ENCODE data around the gene KRT6A. TPM values are rescaled to one million over a fixed set of nuclear protein-coding genes. Genes with fewer than 3 reads are reported as not detected.

Gene KRT6A
- total and polyA plus RNA-seq, 2 donors (not counting 1 experiment from before 2014, with no cell fraction given), result not detected

GRCh38 chr12:52534482-52534881 lies 41.4 kb upstream of the KRT6A start:
- no peaks in the 10 kb centered on the region for H4K20me1 ChIP-seq (ENCODE audit: control insufficient read depth, insufficient read depth, low read length, poor library complexity, severe bottlenecking)
- POLR2A ChIA-PET, result no interaction called here
- peaks cover 0 to 5% (median 0%) of the 10 kb centered on the region in 4 experiments for H3K27me3 ChIP-seq (replicated peaks in 1 of 4; ENCODE audit: control extremely low read depth in 1 of 4, control insufficient read depth in 3 of 4, insufficient read depth in 4 of 4, low read length in 3 of 4)
- no peak overlapping the region for H2AFZ ChIP-seq (ENCODE audit: insufficient read depth, low read depth, low read length, poor library complexity, severe bottlenecking)
- no peaks in the 10 kb centered on the region for H3K9me3 ChIP-seq (ENCODE audit: control extremely low read depth in 1 of 3, control insufficient read depth in 2 of 3, insufficient read depth in 1 of 3, low read length in 2 of 3)
- ATAC-seq (ENCODE audit: low read depth) (no peak), DNase-seq (no peak)
- TF ChIP-seq CTCF (IDR thresholded peaks at IDR 0.05) (no peak), EZH2 (IDR thresholded peaks at IDR 0.05; ENCODE audit: borderline replicate concordance, insufficient read depth, low read depth, low read length, poor library complexity, severe bottlenecking) (no peak)
- H3K4me2 ChIP-seq (replicated peaks; ENCODE audit: low read depth, low read length, poor library complexity, severe bottlenecking), result no peak overlapping the region
- H3K79me2 ChIP-seq (ENCODE audit: control insufficient read depth, insufficient read depth, low read length), result no peaks in the 10 kb centered on the region
- no peak overlapping the region for H3K9ac ChIP-seq (ENCODE audit: low read length)
- no peaks in the 10 kb centered on the region for H3K4me1 Mint-ChIP-seq
- H3K27ac Mint-ChIP-seq, result no peak overlapping the region
- H3K27me3 Mint-ChIP-seq, result peaks cover 4% of the 10 kb centered on the region
- intact Hi-C loops (cut with micrococcal nuclease), result no loop called here
- H3K4me3 ChIP-seq (ENCODE audit: control extremely low read depth in 1 of 5, extremely low read depth in 1 of 5, insufficient read depth in 1 of 5, low read depth in 2 of 5, low read length in 4 of 5), result no peak overlapping the region
- H3K4me3 Mint-ChIP-seq, result no peak overlapping the region
- 86% methylated on average over 1 of the region's 5 CpGs for WGBS (ENCODE audit: insufficient coverage)
- no peak overlapping the region for H3K27ac ChIP-seq (ENCODE audit: low read length in 2 of 2)
- no peaks in the 10 kb centered on the region for H3K9me3 Mint-ChIP-seq (ENCODE audit: insufficient read depth)
- no peaks in the 10 kb centered on the region for H3K36me3 ChIP-seq (replicated peaks in 1 of 2; ENCODE audit: control extremely low read depth in 1 of 2, control insufficient read depth in 1 of 2, extremely low read depth in 1 of 2, insufficient read depth in 2 of 2, low read length in 1 of 2)
- CTCF ChIA-PET, result no interaction called here
- H3K4me1 ChIP-seq (ENCODE audit: control insufficient read depth in 2 of 2, insufficient read depth in 2 of 2, low read length in 2 of 2), result no peaks in the 10 kb centered on the region

GRCh38 chr12:52533686-52534470 lies 40.8 kb upstream of the KRT6A start:
- Histone ChIP-seq H3K27me3 (replicated peaks in 1 of 4; ENCODE audit: control extremely low read depth in 1 of 4, control insufficient read depth in 3 of 4, insufficient read depth in 4 of 4, low read length in 3 of 4) (peaks cover 0 to 5% (median 0%) of the 10 kb centered on the region in 4 experiments), H2AFZ (ENCODE audit: insufficient read depth, low read depth, low read length, poor library complexity, severe bottlenecking) (no peak overlapping the region), H3K36me3 (replicated peaks in 1 of 2; ENCODE audit: control extremely low read depth in 1 of 2, control insufficient read depth in 1 of 2, extremely low read depth in 1 of 2, insufficient read depth in 2 of 2, low read length in 1 of 2) (no peaks in the 10 kb centered on the region), H4K20me1 (ENCODE audit: control insufficient read depth, insufficient read depth, low read length, poor library complexity, severe bottlenecking) (no peaks in the 10 kb centered on the region), H3K79me2 (ENCODE audit: control insufficient read depth, insufficient read depth, low read length) (no peaks in the 10 kb centered on the region), H3K4me2 (replicated peaks; ENCODE audit: low read depth, low read length, poor library complexity, severe bottlenecking) (no peak overlapping the region), H3K9ac (ENCODE audit: low read length) (no peak overlapping the region), H3K4me1 (ENCODE audit: control insufficient read depth in 2 of 2, insufficient read depth in 2 of 2, low read length in 2 of 2) (no peaks in the 10 kb centered on the region), H3K9me3 (ENCODE audit: control extremely low read depth in 1 of 3, control insufficient read depth in 2 of 3, insufficient read depth in 1 of 3, low read length in 2 of 3) (no peaks in the 10 kb centered on the region), H3K4me3 (ENCODE audit: control extremely low read depth in 1 of 5, extremely low read depth in 1 of 5, insufficient read depth in 1 of 5, low read depth in 2 of 5, low read length in 4 of 5) (no peak overlapping the region), H3K27ac (ENCODE audit: low read length in 2 of 2) (no peak overlapping the region)
- TF ChIP-seq EZH2 (IDR thresholded peaks at IDR 0.05; ENCODE audit: borderline replicate concordance, insufficient read depth, low read depth, low read length, poor library complexity, severe bottlenecking) (no peak), CTCF (IDR thresholded peaks at IDR 0.05) (no peak)
- intact Hi-C loops (cut with micrococcal nuclease), result no loop called here
- ChIA-PET CTCF (no interaction called here), POLR2A (no interaction called here)
- Mint-ChIP-seq H3K27me3 (peaks cover 4% of the 10 kb centered on the region), H3K4me1 (no peaks in the 10 kb centered on the region), H3K4me3 (no peak overlapping the region), H3K27ac (peak overlapping the region; percentile 20), H3K9me3 (ENCODE audit: insufficient read depth) (no peaks in the 10 kb centered on the region)
- DNase-seq, result no peak
- WGBS (ENCODE audit: insufficient coverage), result 65% methylated on average over 7 of the region's 10 CpGs
- ATAC-seq (ENCODE audit: low read depth), result no peak

Data from B cell (primary cell).